HCT116 (cell line): ENCODE data around the gene PANK4. TPM values are rescaled to one million over a fixed set of nuclear protein-coding genes. Genes with fewer than 3 reads are reported as not detected.

ENCODE experiments used
- ATAC-seq: fragments of 200-7000 bp; cut with Tn5 transposase; 2 replicates; pipeline ENCODE4 v1.9.1; 2020; ENCODE audit warnings: mild to moderate bottlenecking, moderate library complexity
- BruUV-seq: library from RNA; stranded (reverse); fragments of 400-500 nt; replicated peaks from 2 replicates; lab custom pipeline; 2021; lab: Mats Ljungman, UMichigan
- CTCF ChIA-PET: fragments of 300-600 bp; sonication (Branson Sonifier 250); formaldehyde crosslinking; loops from one replicate; lab custom pipeline; 2021; ENCODE audit warnings: antibody characterized with exemption; lab: Charles Lee
- POLR2A ChIA-PET: fragments of 300-600, 350-600 bp; sonication (Branson Sonifier 250); formaldehyde crosslinking; loops from one replicate; lab custom pipeline; 2021; ENCODE audit warnings: antibody characterized with exemption; lab: Charles Lee
- RAD21 ChIA-PET, 2 experiments: fragments of 300-600 bp; sonication (Branson Sonifier 250); formaldehyde crosslinking; loops; one replicate each; lab custom pipeline; 2023; ENCODE audit warnings: low total read pairs in 2 of 2; ENCODE audit not compliant: uncharacterized antibody in 2 of 2, unreplicated experiment in 2 of 2, low non-redundant PET in 1 of 2; lab: Charles Lee
- DNase-seq: peaks from one replicate; pipeline ENCODE4 v3.0.0-alpha.2; 2010; ENCODE audit warnings: low read depth, low spot score
- H2AFZ ChIP-seq: fragments of 200-600 bp; shearing (Covaris generic), sonication (generic); 2 replicates; pipeline ENCODE4 v1.6.1; 2017; ENCODE audit warnings: low read depth, mixed run types, mixed read lengths, antibody characterized with exemption, low read length; ENCODE audit not compliant: poor library complexity, severe bottlenecking
- H3K27ac ChIP-seq: 2 replicates; pipeline ENCODE4 v1.5.1; 2012; ENCODE audit warnings: low read depth, low read length
- H3K27me3 ChIP-seq: fragments of 200-600 bp; sonication (generic); 2 replicates; pipeline ENCODE4 v1.6.1; 2016; ENCODE audit warnings: mixed run types, low read length, mixed read lengths; ENCODE audit not compliant: insufficient read depth
- H3K36me3 ChIP-seq, 2 experiments: fragments of 200-500 bp in 1 of 2; fragments of 200-600 bp in 1 of 2; sonication (Bioruptor generic) in 1 of 2; sonication (generic) in 1 of 2; 2 replicates each; pipeline versions ENCODE4 v1.5.1 to v1.6.1; 2014 to 2016; ENCODE audit warnings: low read length in 2 of 2, inconsistent platforms in 1 of 2, mixed read lengths in 1 of 2, mixed run types in 1 of 2; ENCODE audit not compliant: insufficient read depth in 2 of 2, control insufficient read depth in 1 of 2
- H3K4me1 ChIP-seq, 2 experiments: fragments of 200-600 bp in 1 of 2; sonication (generic) in 1 of 2; 2 replicates each; pipeline versions ENCODE4 v1.5.1 to v1.6.1; 2012 to 2017; ENCODE audit warnings: low read length in 2 of 2, inconsistent platforms in 1 of 2, mild to moderate bottlenecking in 1 of 2, mixed read lengths in 1 of 2, mixed run types in 1 of 2, moderate library complexity in 1 of 2; ENCODE audit not compliant: insufficient read depth in 2 of 2, control insufficient read depth in 1 of 2
- H3K4me2 ChIP-seq: fragments of 200-600 bp; sonication (generic); 2 replicates; pipeline ENCODE4 v1.6.1; 2017; ENCODE audit warnings: mixed run types, low read length, mixed read lengths
- H3K4me3 ChIP-seq, 2 experiments: fragments of 200-600 bp in 1 of 2; sonication (generic) in 1 of 2; replicated peaks in 1 of 2; 2 replicates each; pipeline ENCODE4 v1.5.1; 2011 to 2016; ENCODE audit warnings: low read length in 2 of 2, control low read depth in 1 of 2, low read depth in 1 of 2, mild to moderate bottlenecking in 1 of 2, mixed read lengths in 1 of 2, mixed run types in 1 of 2
- H3K79me2 ChIP-seq: fragments of 200-600 bp; sonication (generic); 2 replicates; pipeline ENCODE4 v1.6.1; 2017; ENCODE audit warnings: mild to moderate bottlenecking, mixed run types, low read length, moderate library complexity, mixed read lengths; ENCODE audit not compliant: insufficient read depth
- H3K9ac ChIP-seq: fragments of 200-600 bp; sonication (generic); 2 replicates; pipeline ENCODE4 v1.6.1; 2016; ENCODE audit warnings: low read length, mixed read lengths
- H3K9me2 ChIP-seq: fragments of 200-600 bp; sonication (generic), shearing (Covaris generic); 2 replicates; pipeline ENCODE4 v1.6.1; 2017; ENCODE audit warnings: mixed run types, mild to moderate bottlenecking, moderate library complexity; ENCODE audit not compliant: insufficient read depth
- H3K9me3 ChIP-seq, 2 experiments: fragments of 200-500 bp in 1 of 2; fragments of 200-600 bp in 1 of 2; sonication (Bioruptor generic) in 1 of 2; sonication (generic) in 1 of 2; 2 replicates each; pipeline ENCODE4 v1.6.1; 2014 to 2017; ENCODE audit warnings: low read length in 2 of 2, mixed read lengths in 2 of 2, inconsistent platforms in 1 of 2, low read depth in 1 of 2, mild to moderate bottlenecking in 1 of 2, mixed run types in 1 of 2, moderate library complexity in 1 of 2; ENCODE audit not compliant: control insufficient read depth in 1 of 2, insufficient read depth in 1 of 2
- H4K20me1 ChIP-seq: fragments of 200-600 bp; sonication (generic), shearing (Covaris generic); 2 replicates; pipeline ENCODE4 v1.6.1; 2017; ENCODE audit warnings: mixed run types, mild to moderate bottlenecking, moderate library complexity; ENCODE audit not compliant: insufficient read depth
- ATF3 ChIP-seq: IDR thresholded peaks from 2 replicates; pipeline ENCODE4 v1.6.1; 2012
- CEBPB ChIP-seq: IDR thresholded peaks from 2 replicates; pipeline ENCODE4 v1.6.1; 2012; ENCODE audit warnings: low read depth
- ELF1 ChIP-seq: IDR thresholded peaks from 2 replicates; pipeline ENCODE4 v1.6.1; 2012; ENCODE audit warnings: low read depth, borderline replicate concordance
- EZH2 ChIP-seq: fragments of 200-600 bp; sonication (generic); IDR thresholded peaks from 2 replicates; pipeline ENCODE4 v1.6.1; 2017; ENCODE audit warnings: antibody characterized with exemption, mixed run types
- FOSL1 ChIP-seq: IDR thresholded peaks from 2 replicates; pipeline ENCODE4 v1.6.1; 2012; ENCODE audit warnings: low read depth
- JUND ChIP-seq: IDR thresholded peaks from 2 replicates; pipeline ENCODE4 v1.6.1; 2012
- MAX ChIP-seq: IDR thresholded peaks from 2 replicates; pipeline ENCODE4 v1.6.1; 2012
- RAD21 ChIP-seq: IDR thresholded peaks from 2 replicates; pipeline ENCODE4 v1.6.1; 2012; ENCODE audit warnings: low read depth, mild to moderate bottlenecking
- SIN3A ChIP-seq: IDR thresholded peaks from 2 replicates; pipeline ENCODE4 v1.6.1; 2012; ENCODE audit warnings: low read depth
- SP1 ChIP-seq: IDR thresholded peaks from 2 replicates; pipeline ENCODE4 v1.6.1; 2012; ENCODE audit warnings: low read depth
- SRF ChIP-seq: IDR thresholded peaks from 2 replicates; pipeline ENCODE4 v1.6.1; 2012; ENCODE audit warnings: low read depth
- TCF7L2 ChIP-seq: IDR thresholded peaks from 2 replicates; pipeline ENCODE4 v1.7.0; 2011; ENCODE audit warnings: borderline replicate concordance, inconsistent platforms; ENCODE audit not compliant: insufficient read depth, insufficient read length; ENCODE audit errors: extremely low read depth
- YY1 ChIP-seq: IDR thresholded peaks from 2 replicates; pipeline ENCODE4 v1.6.1; 2011; ENCODE audit warnings: low read length, low read depth, moderate library complexity, mild to moderate bottlenecking; ENCODE audit not compliant: insufficient replicate concordance; ENCODE audit errors: extremely low read depth
- ZFX ChIP-seq: fragments of 450-650 bp; IDR thresholded peaks from 2 replicates; pipeline ENCODE4 v1.6.1; 2017
- ZNF274 ChIP-seq: fragments of 200-500 bp; sonication (Bioruptor generic); IDR thresholded peaks from 2 replicates; pipeline ENCODE4 v1.6.1; 2014; ENCODE audit warnings: mild to moderate bottlenecking, low read depth, low read length, inconsistent platforms
- intact Hi-C: fragments of 100-400 bp; cut with micrococcal nuclease; formaldehyde crosslinking; loops from 2 replicates; pipeline ENCODE4 v1.10.0; 2022
- total RNA-seq: library from RNA; stranded (reverse); gene quantifications from one replicate; pipeline ENCODE4 v1.2.1, GENCODE V29; 2021; ENCODE audit not compliant: unreplicated experiment
- TF ChIP-seq, protein P1 (sequence below): IDR thresholded peaks from 2 replicates; pipeline ENCODE4 v1.6.1; 2011; ENCODE audit warnings: mild to moderate bottlenecking, low read length, moderate library complexity; ENCODE audit not compliant: insufficient replicate concordance; ENCODE audit errors: extremely low read depth
- TF ChIP-seq, protein P2 (sequence below): IDR thresholded peaks from 2 replicates; pipeline ENCODE4 v1.6.1; 2012; ENCODE audit warnings: low read depth
- TF ChIP-seq, protein P3 (sequence below), 3 experiments: fragments of 200-600 bp in 1 of 3; sonication (generic) in 1 of 3; IDR thresholded peaks in 2 of 3; conservative IDR thresholded peaks in 1 of 3; 2 replicates each; pipeline ENCODE4 v1.5.1; 2012 to 2017; ENCODE audit warnings: low read depth in 2 of 3, low read length in 2 of 3, antibody characterized with exemption in 1 of 3, borderline replicate concordance in 1 of 3, control low read depth in 1 of 3, mild to moderate bottlenecking in 1 of 3, mixed read lengths in 1 of 3, mixed run types in 1 of 3, moderate library complexity in 1 of 3; ENCODE audit not compliant: insufficient read depth in 1 of 3

Gene PANK4
- total RNA-seq, 1 experiment from 2014 or later: 38.5 TPM

DNA sequence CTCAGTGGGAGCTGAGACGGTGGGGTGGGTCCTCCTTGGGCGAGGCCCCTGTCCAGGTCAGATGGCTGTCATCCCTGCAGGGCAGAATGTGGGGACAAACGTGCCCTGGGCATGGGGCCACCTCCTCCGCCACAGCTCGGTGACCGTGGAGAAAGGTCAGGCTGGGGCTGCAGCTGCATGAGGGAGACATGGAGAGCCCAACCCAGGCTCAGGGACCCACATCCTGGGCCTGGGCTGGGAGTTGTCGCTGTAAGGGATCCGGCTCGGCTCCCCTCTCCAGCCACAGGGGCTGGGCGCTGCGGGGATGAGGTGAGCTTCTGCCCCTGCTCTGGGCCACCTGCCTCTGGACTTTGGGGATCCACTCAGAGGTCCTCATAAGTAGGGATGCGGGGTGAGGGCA, 50.8 kb downstream of the PANK4 start:
- intact Hi-C loops: no loop called here
- RAD21 ChIA-PET: no interaction called here

More for the DNA sequence above, 50.8 kb downstream of the PANK4 start:
- no peak for TF ChIP-seq EZH2
- no peak for TF ChIP-seq ZFX
- no peak for TF ChIP-seq FOSL1
- no peak for TF ChIP-seq ATF3
- no peak for TF ChIP-seq SIN3A
- TF ChIP-seq, protein P1, sequence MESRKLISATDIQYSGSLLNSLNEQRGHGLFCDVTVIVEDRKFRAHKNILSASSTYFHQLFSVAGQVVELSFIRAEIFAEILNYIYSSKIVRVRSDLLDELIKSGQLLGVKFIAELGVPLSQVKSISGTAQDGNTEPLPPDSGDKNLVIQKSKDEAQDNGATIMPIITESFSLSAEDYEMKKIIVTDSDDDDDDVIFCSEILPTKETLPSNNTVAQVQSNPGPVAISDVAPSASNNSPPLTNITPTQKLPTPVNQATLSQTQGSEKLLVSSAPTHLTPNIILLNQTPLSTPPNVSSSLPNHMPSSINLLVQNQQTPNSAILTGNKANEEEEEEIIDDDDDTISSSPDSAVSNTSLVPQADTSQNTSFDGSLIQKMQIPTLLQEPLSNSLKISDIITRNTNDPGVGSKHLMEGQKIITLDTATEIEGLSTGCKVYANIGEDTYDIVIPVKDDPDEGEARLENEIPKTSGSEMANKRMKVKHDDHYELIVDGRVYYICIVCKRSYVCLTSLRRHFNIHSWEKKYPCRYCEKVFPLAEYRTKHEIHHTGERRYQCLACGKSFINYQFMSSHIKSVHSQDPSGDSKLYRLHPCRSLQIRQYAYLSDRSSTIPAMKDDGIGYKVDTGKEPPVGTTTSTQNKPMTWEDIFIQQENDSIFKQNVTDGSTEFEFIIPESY: no peak
- no peak for TF ChIP-seq CEBPB
- no peak for TF ChIP-seq RAD21
- TF ChIP-seq SRF: no peak
- TF ChIP-seq ZNF274: no peak
- no peak for TF ChIP-seq TCF7L2
- TF ChIP-seq JUND: no peak
- no peak for TF ChIP-seq YY1
- TF ChIP-seq, protein P2, sequence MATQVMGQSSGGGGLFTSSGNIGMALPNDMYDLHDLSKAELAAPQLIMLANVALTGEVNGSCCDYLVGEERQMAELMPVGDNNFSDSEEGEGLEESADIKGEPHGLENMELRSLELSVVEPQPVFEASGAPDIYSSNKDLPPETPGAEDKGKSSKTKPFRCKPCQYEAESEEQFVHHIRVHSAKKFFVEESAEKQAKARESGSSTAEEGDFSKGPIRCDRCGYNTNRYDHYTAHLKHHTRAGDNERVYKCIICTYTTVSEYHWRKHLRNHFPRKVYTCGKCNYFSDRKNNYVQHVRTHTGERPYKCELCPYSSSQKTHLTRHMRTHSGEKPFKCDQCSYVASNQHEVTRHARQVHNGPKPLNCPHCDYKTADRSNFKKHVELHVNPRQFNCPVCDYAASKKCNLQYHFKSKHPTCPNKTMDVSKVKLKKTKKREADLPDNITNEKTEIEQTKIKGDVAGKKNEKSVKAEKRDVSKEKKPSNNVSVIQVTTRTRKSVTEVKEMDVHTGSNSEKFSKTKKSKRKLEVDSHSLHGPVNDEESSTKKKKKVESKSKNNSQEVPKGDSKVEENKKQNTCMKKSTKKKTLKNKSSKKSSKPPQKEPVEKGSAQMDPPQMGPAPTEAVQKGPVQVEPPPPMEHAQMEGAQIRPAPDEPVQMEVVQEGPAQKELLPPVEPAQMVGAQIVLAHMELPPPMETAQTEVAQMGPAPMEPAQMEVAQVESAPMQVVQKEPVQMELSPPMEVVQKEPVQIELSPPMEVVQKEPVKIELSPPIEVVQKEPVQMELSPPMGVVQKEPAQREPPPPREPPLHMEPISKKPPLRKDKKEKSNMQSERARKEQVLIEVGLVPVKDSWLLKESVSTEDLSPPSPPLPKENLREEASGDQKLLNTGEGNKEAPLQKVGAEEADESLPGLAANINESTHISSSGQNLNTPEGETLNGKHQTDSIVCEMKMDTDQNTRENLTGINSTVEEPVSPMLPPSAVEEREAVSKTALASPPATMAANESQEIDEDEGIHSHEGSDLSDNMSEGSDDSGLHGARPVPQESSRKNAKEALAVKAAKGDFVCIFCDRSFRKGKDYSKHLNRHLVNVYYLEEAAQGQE: no peak
- TF ChIP-seq SP1: no peak
- TF ChIP-seq, protein P3, sequence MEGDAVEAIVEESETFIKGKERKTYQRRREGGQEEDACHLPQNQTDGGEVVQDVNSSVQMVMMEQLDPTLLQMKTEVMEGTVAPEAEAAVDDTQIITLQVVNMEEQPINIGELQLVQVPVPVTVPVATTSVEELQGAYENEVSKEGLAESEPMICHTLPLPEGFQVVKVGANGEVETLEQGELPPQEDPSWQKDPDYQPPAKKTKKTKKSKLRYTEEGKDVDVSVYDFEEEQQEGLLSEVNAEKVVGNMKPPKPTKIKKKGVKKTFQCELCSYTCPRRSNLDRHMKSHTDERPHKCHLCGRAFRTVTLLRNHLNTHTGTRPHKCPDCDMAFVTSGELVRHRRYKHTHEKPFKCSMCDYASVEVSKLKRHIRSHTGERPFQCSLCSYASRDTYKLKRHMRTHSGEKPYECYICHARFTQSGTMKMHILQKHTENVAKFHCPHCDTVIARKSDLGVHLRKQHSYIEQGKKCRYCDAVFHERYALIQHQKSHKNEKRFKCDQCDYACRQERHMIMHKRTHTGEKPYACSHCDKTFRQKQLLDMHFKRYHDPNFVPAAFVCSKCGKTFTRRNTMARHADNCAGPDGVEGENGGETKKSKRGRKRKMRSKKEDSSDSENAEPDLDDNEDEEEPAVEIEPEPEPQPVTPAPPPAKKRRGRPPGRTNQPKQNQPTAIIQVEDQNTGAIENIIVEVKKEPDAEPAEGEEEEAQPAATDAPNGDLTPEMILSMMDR (IDR thresholded peaks at IDR 0.05 in 2 of 3, conservative IDR thresholded peaks at IDR 0.05 in 1 of 3; ENCODE audit: borderline replicate concordance in 1 of 3, insufficient read depth in 1 of 3, low read depth in 2 of 3, low read length in 2 of 3): no peak
- no peak for TF ChIP-seq MAX
- no peak for TF ChIP-seq ELF1
- TF ChIP-seq, all 23 proteins: peak for 0
- Histone ChIP-seq H3K79me2 (no peaks in the 10 kb centered on the region), H3K4me3 (no peak overlapping the region), H3K4me2 (no peak overlapping the region), H3K27me3 (no peaks in the 10 kb centered on the region), H3K9me3 (no peaks in the 10 kb centered on the region), H2AFZ (no peak overlapping the region), H3K9ac (no peak overlapping the region), H3K36me3 (no peaks in the 10 kb centered on the region), H3K27ac (no peak overlapping the region), H3K9me2 (no peaks in the 10 kb centered on the region), H4K20me1 (no peaks in the 10 kb centered on the region), H3K4me1 (no peaks in the 10 kb centered on the region)
- BruUV-seq: no TSS peak
- ATAC-seq: no peak
- ChIA-PET CTCF (no interaction called here), POLR2A (no interaction called here)
- DNase-seq: no peak
